H1 (cell line): ENCODE measurements around the gene TCF21. TPM values are rescaled to one million over a fixed set of nuclear protein-coding genes. Genes with fewer than 3 reads are reported as not detected.
A peak's percentile ranks its signal among the peaks of the same experiment; 100 is the strongest.

ENCODE experiments used
- CTCF ChIA-PET: fragments of 300-600 bp; sonication (Branson Sonifier 250); formaldehyde crosslinking; loops from one replicate; lab custom pipeline; 2021; ENCODE audit not compliant: partially characterized antibody; lab: Charles Lee
- POLR2A ChIA-PET: fragments of 300-600 bp; sonication (Branson Sonifier 250); formaldehyde crosslinking; loops from one replicate; lab custom pipeline; 2021; ENCODE audit warnings: inconsistent platforms; ENCODE audit not compliant: partially characterized antibody; lab: Charles Lee
- DNase-seq, 2 experiments: peaks; one replicate each; pipeline versions ENCODE4 v3.0.0 to v3.0.0-alpha.2; 2010 to 2022; ENCODE audit warnings: low spot score in 2 of 2, low read depth in 1 of 2, mixed read lengths in 1 of 2
- FAIRE-seq: peaks from 2 replicates; lab custom pipeline; 2011; peaks lifted over from hg19 to GRCh38; lab: Jason Lieb, UNC
- H2AFZ ChIP-seq: 2 replicates; pipeline ENCODE4 v1.8.1; 2012; ENCODE audit warnings: low read length, inconsistent platforms
- H2AK5ac ChIP-seq: 2 replicates; pipeline ENCODE4 v1.6.1; 2013; ENCODE audit warnings: low read depth, low read length
- H2BK120ac ChIP-seq: replicated peaks from 2 replicates; pipeline ENCODE3; 2013; ENCODE audit warnings: low read depth, low read length, inconsistent platforms
- H2BK12ac ChIP-seq: 2 replicates; pipeline ENCODE4 v1.6.1; 2013; ENCODE audit warnings: low read depth, low read length
- H2BK15ac ChIP-seq: 2 replicates; pipeline ENCODE4 v1.6.1; 2013; ENCODE audit warnings: low read length
- H2BK20ac ChIP-seq: 2 replicates; pipeline ENCODE4 v1.6.1; 2013; ENCODE audit warnings: low read length
- H2BK5ac ChIP-seq: 2 replicates; pipeline ENCODE4 v1.6.1; 2013; ENCODE audit warnings: low read depth, low read length
- H3K14ac ChIP-seq: 2 replicates; pipeline ENCODE4 v1.6.1; 2013; ENCODE audit warnings: inconsistent platforms; ENCODE audit not compliant: insufficient read length
- H3K18ac ChIP-seq: 2 replicates; pipeline ENCODE4 v1.6.1; 2013; ENCODE audit warnings: low read length; ENCODE audit errors: extremely low read depth
- H3K23ac ChIP-seq: 2 replicates; pipeline ENCODE4 v1.6.1; 2013; ENCODE audit warnings: inconsistent platforms; ENCODE audit not compliant: insufficient read length
- H3K23me2 ChIP-seq: 2 replicates; pipeline ENCODE4 v1.6.1; 2013; ENCODE audit warnings: low read depth, low read length
- H3K27ac ChIP-seq: 2 replicates; pipeline ENCODE4 v1.6.1; 2011; ENCODE audit warnings: low read depth, low read length, inconsistent platforms
- H3K27me3 ChIP-seq, 4 experiments: replicated peaks in 1 of 4; 1 replicate in 1 of 4; 2 replicates in 3 of 4; pipeline versions ENCODE4 v1.6.1 to v1.8.1; 2011 to 2013; ENCODE audit warnings: low read length in 3 of 4, mild to moderate bottlenecking in 3 of 4, inconsistent platforms in 2 of 4, mixed read lengths in 2 of 4, moderate library complexity in 1 of 4; ENCODE audit not compliant: control insufficient read depth in 3 of 4, insufficient read depth in 3 of 4; ENCODE audit errors: extremely low read depth in 1 of 4
- H3K36me3 ChIP-seq, 4 experiments: 2 replicates each; pipeline versions ENCODE4 v1.6.1 to v1.8.1; 2011 to 2013; ENCODE audit warnings: mild to moderate bottlenecking in 4 of 4, low read length in 3 of 4, moderate library complexity in 2 of 4, control low read depth in 1 of 4, inconsistent platforms in 1 of 4; ENCODE audit not compliant: insufficient read depth in 4 of 4, control insufficient read depth in 2 of 4
- H3K4ac ChIP-seq: replicated peaks from 2 replicates; pipeline ENCODE3; 2013; ENCODE audit warnings: low read length, low read depth, mixed read lengths, inconsistent platforms; ENCODE audit not compliant: insufficient read length
- H3K4me1 ChIP-seq, 4 experiments: replicated peaks in 1 of 4; 1 replicate in 1 of 4; 2 replicates in 3 of 4; pipeline versions ENCODE4 v1.6.1 to v1.8.1; 2011 to 2013; ENCODE audit warnings: low read length in 3 of 4, inconsistent platforms in 2 of 4, mixed read lengths in 1 of 4; ENCODE audit not compliant: insufficient read depth in 4 of 4, control insufficient read depth in 3 of 4
- H3K4me2 ChIP-seq, 2 experiments: 2 replicates each; pipeline versions ENCODE4 v1.6.1 to v1.8.1; 2011 to 2013; ENCODE audit warnings: low read depth in 2 of 2, low read length in 2 of 2, control low read depth in 1 of 2, inconsistent platforms in 1 of 2, mild to moderate bottlenecking in 1 of 2; ENCODE audit not compliant: insufficient read depth in 1 of 2
- H3K4me3 ChIP-seq, 4 experiments: fragments of 200-600, 300-600 bp in 1 of 4; sonication (generic), shearing (Covaris generic), sonication (Bioruptor Twin) in 1 of 4; 2 replicates each; pipeline versions ENCODE4 v1.5.1 to v1.8.1; 2011 to 2016; ENCODE audit warnings: low read length in 4 of 4, low read depth in 3 of 4, control low read depth in 2 of 4, inconsistent platforms in 2 of 4, mild to moderate bottlenecking in 2 of 4, mixed read lengths in 1 of 4, moderate library complexity in 1 of 4; ENCODE audit not compliant: insufficient read depth in 2 of 4; ENCODE audit errors: extremely low read depth in 1 of 4
- H3K56ac ChIP-seq: replicated peaks from 2 replicates; pipeline ENCODE3; 2013; ENCODE audit warnings: low read depth, mild to moderate bottlenecking, mixed read lengths, low read length, inconsistent platforms; ENCODE audit not compliant: insufficient read length
- H3K79me1 ChIP-seq: 2 replicates; pipeline ENCODE4 v1.6.1; 2013; ENCODE audit warnings: low read depth, low read length, control low read depth
- H3K79me2 ChIP-seq, 2 experiments: 2 replicates each; pipeline versions ENCODE4 v1.6.1 to v1.8.1; 2012 to 2013; ENCODE audit warnings: low read length in 2 of 2, mild to moderate bottlenecking in 2 of 2, inconsistent platforms in 1 of 2; ENCODE audit not compliant: insufficient read depth in 2 of 2, control insufficient read depth in 1 of 2
- H3K9ac ChIP-seq, 4 experiments: replicated peaks in 1 of 4; 1 replicate in 1 of 4; 2 replicates in 3 of 4; pipeline versions ENCODE4 v1.6.1 to v1.8.1; 2011 to 2013; ENCODE audit warnings: low read depth in 3 of 4, low read length in 3 of 4, control low read depth in 2 of 4, mild to moderate bottlenecking in 2 of 4, moderate library complexity in 2 of 4, inconsistent platforms in 1 of 4; ENCODE audit errors: extremely low read depth in 1 of 4
- H3K9me3 ChIP-seq, 2 experiments: 2 replicates each; pipeline versions ENCODE4 v1.6.1 to v1.8.1; 2012 to 2013; ENCODE audit warnings: mild to moderate bottlenecking in 2 of 2, moderate library complexity in 2 of 2, control low read depth in 1 of 2, inconsistent platforms in 1 of 2, low read depth in 1 of 2, low read length in 1 of 2, mixed read lengths in 1 of 2; ENCODE audit not compliant: insufficient read depth in 2 of 2
- H4K20me1 ChIP-seq, 2 experiments: replicated peaks in 1 of 2; 2 replicates each; pipeline versions ENCODE3 to v1.8.1; 2011 to 2013; ENCODE audit warnings: inconsistent platforms in 2 of 2, low read length in 2 of 2, mild to moderate bottlenecking in 1 of 2; ENCODE audit not compliant: insufficient read depth in 2 of 2, control insufficient read depth in 1 of 2
- H4K5ac ChIP-seq: 2 replicates; pipeline ENCODE4 v1.6.1; 2013; ENCODE audit warnings: low read length, low read depth, mixed read lengths, inconsistent platforms; ENCODE audit not compliant: insufficient read length
- H4K8ac ChIP-seq: 2 replicates; pipeline ENCODE4 v1.8.0; 2013; ENCODE audit warnings: mild to moderate bottlenecking, moderate library complexity, low read length, inconsistent platforms; ENCODE audit not compliant: insufficient read depth; ENCODE audit errors: extremely low read depth
- H4K91ac ChIP-seq: replicated peaks from 2 replicates; pipeline ENCODE3; 2013; ENCODE audit warnings: low read length, mixed read lengths, inconsistent platforms; ENCODE audit not compliant: insufficient read length
- KDM5A ChIP-seq: fragments of 200-600 bp; IDR thresholded peaks from 2 replicates; pipeline ENCODE4 v1.7.1; 2012; ENCODE audit warnings: mild to moderate bottlenecking, low read length, inconsistent platforms, mixed read lengths
- WGBS, 2 experiments: shearing (Covaris generic) in 1 of 2; methylation state at CpG; one replicate each; pipeline versions ENCODE4 v1.1.6 to v1.1.7; 2013 to 2015; ENCODE audit warnings: low lambda C conversion rate in 2 of 2, mixed read lengths in 2 of 2, inconsistent platforms in 1 of 2, low coverage in 1 of 2, missing lambda C conversion rate in 1 of 2; ENCODE audit not compliant: insufficient replicate concordance in 2 of 2, insufficient coverage in 1 of 2, insufficient read length in 1 of 2; ENCODE audit errors: extremely low coverage in 1 of 2, missing lambda C conversion rate in 1 of 2; 5-methylcytosine and 5-hydroxymethylcytosine counted together
- polyA plus RNA-seq, 7 experiments: library from polyadenylated mRNA; depleted of rRNA in 3 of 7; stranded (reverse) in 5 of 7; unstranded in 2 of 7; fragments of >200 nt in 5 of 7; fragments of 200-250 nt in 2 of 7; gene quantifications; 1 replicate in 5 of 7; 2 replicates in 1 of 7; 4 replicates in 1 of 7; pipeline versions ENCODE4 v1.2.1 to v1.2.3, GENCODE V29; 2011 to 2013; ENCODE audit warnings: missing spikeins in 2 of 7, mixed read lengths in 2 of 7
- total RNA-seq: library from RNA; stranded (reverse); fragmentation: NEBNext Ultra II Directional; extraction: Animal tissue kit (Norgen Biotek cat#: 25700); gene quantifications from 2 replicates; pipeline ENCODE4 v1.2.1, GENCODE V29; 2021

The TCF21 gene
- total and polyA plus RNA-seq, 2 of the 8 experiments (the other 6 are each of a cell fraction or from before 2014, with no cell fraction given) = 0.05 to 0.09 TPM

GRCh38 chr6:133887880-133888230, 1.1 kb upstream of the TCF21 start:
- no peak overlapping the region for H3K56ac ChIP-seq
- H2BK120ac ChIP-seq = no peak overlapping the region
- H3K9me3 ChIP-seq = no peaks in the 10 kb centered on the region
- no peak overlapping the region for H4K8ac ChIP-seq
- ChIA-PET CTCF (interaction anchor here (1.0 to 5.4 kb wide), 5 partner anchors 10 to 335 kb away, joined by 3 to 16 read pairs (median 4); no protein-coding TSS in a partner anchor), POLR2A (no interaction called here)
- DNase-seq (no peak), FAIRE-seq (no peak)
- no peaks in the 10 kb centered on the region for H3K36me3 ChIP-seq
- H3K27ac ChIP-seq = no peak overlapping the region
- no peak overlapping the region for H4K5ac ChIP-seq
- H2BK5ac ChIP-seq = no peak overlapping the region
- H2BK20ac ChIP-seq = no peak overlapping the region
- H4K20me1 ChIP-seq = peaks cover 0 to 1% of the 10 kb centered on the region in 2 experiments
- H2AFZ ChIP-seq = no peak overlapping the region
- H4K91ac ChIP-seq = no peak overlapping the region
- peaks cover 24 to 56% (median 43%) of the 10 kb centered on the region in 4 experiments for H3K27me3 ChIP-seq
- no peak overlapping the region for H3K18ac ChIP-seq
- no peaks in the 10 kb centered on the region for H3K79me2 ChIP-seq
- H3K23ac ChIP-seq = no peak overlapping the region
- WGBS, 2 experiments = 67% methylated on average over 1 of the region's 1 CpG; no CpG with 5 or more reads in 1 of the 2 experiments
- H3K14ac ChIP-seq = no peak overlapping the region
- H2AK5ac ChIP-seq = no peak overlapping the region
- H3K4me1 ChIP-seq = peaks cover 0 to 13% (median 6%) of the 10 kb centered on the region in 4 experiments; a peak in 4 of 7 replicates
- H3K4ac ChIP-seq = no peak overlapping the region
- no peak overlapping the region for H3K4me3 ChIP-seq
- no peaks in the 10 kb centered on the region for H3K79me1 ChIP-seq
- no peak overlapping the region for H2BK15ac ChIP-seq
- no peak overlapping the region for H3K9ac ChIP-seq
- peak overlapping the region in 1 of 2 experiments; percentile 99; a peak in 1 of 4 replicates for H3K4me2 ChIP-seq
- H3K23me2 ChIP-seq = peaks cover 18% of the 10 kb centered on the region
- H2BK12ac ChIP-seq = no peak overlapping the region
- TF ChIP-seq KDM5A = no peak
